Activated T-cell treated with anti-CD3 and anti-CD28 coated beads, Interleukin-2, amount 50 U/mL, for 48 hours (primary cell): ENCODE results near the gene TSPAN2.

ENCODE experiments used
- DNase-seq, 2 experiments: peaks; one replicate each; pipeline ENCODE4 v3.0.0-alpha.2; 2020

The TSPAN2 gene

GRCh38 chr1:115073298-115074087 lies 15.8 kb downstream of the TSPAN2 start:
- peak in 1 of 2 experiments; percentile 31 for DNase-seq

- no peak for DNase-seq
Measured at GRCh38 chr1:115071012-115071664, 18.2 kb downstream of the TSPAN2 start.

- DNase-seq: no peak
Measured at GRCh38 chr1:115069659-115070308, 19.5 kb downstream of the TSPAN2 start.

GRCh38 chr1:115068826-115069585 lies 20.3 kb downstream of the TSPAN2 start:
- DNase-seq: no peak

- DNase-seq: no peak
Measured at GRCh38 chr1:115067161-115067859, 22.0 kb downstream of the TSPAN2 start.

GRCh38 chr1:115065021-115065420 lies 24.3 kb downstream of the TSPAN2 start:
- DNase-seq: no peak

- DNase-seq: no peak
Measured at GRCh38 chr1:115064461-115064860, 24.8 kb downstream of the TSPAN2 start.

- DNase-seq: no peak
Measured at GRCh38 chr1:115063228-115063901, 25.9 kb downstream of the TSPAN2 start.

- DNase-seq: peak; percentile 82 to 86
Measured at GRCh38 chr1:115062542-115063004, 26.7 kb downstream of the TSPAN2 start.

- no peak for DNase-seq
Measured at GRCh38 chr1:115060501-115060900, 28.8 kb downstream of the TSPAN2 start.

GRCh38 chr1:115059316-115059715 lies 30.0 kb downstream of the TSPAN2 start:
- no peak for DNase-seq

GRCh38 chr1:115057661-115058254 lies 31.5 kb downstream of the TSPAN2 start:
- no peak for DNase-seq

- DNase-seq: no peak
Measured at GRCh38 chr1:115056395-115056798, 32.9 kb downstream of the TSPAN2 start.

- DNase-seq: peak; percentile 66 to 70
Measured at GRCh38 chr1:115052454-115053083, 36.7 kb downstream of the TSPAN2 start.

- no peak for DNase-seq
Measured at GRCh38 chr1:115051850-115052249, 37.5 kb downstream of the TSPAN2 start.

- no peak for DNase-seq
Measured at GRCh38 chr1:115046751-115047150, 42.6 kb downstream of the TSPAN2 start.

GRCh38 chr1:115041654-115042053 lies 47.6 kb downstream of the TSPAN2 start:
- DNase-seq: no peak

- DNase-seq: no peak
Measured at GRCh38 chr1:115040501-115040900, 48.8 kb downstream of the TSPAN2 start.

GRCh38 chr1:115036814-115037507 lies 52.3 kb downstream of the TSPAN2 start:
- no peak for DNase-seq

GRCh38 chr1:115035652-115036051 lies 53.7 kb downstream of the TSPAN2 start:
- DNase-seq: no peak
